ENCODE data around the gene ANO10. TPM values are rescaled to one million over a fixed set of nuclear protein-coding genes. Genes with fewer than 3 reads are reported as not detected.
A peak's percentile ranks its signal among the peaks of the same experiment; 100 is the strongest.
"Not testable (repeated sequence)": the region's sequence is repeated elsewhere in the genome, so short reads cannot be mapped to it uniquely, and the experiment has no call there.

The ANO10 gene
- total RNA-seq, 1 experiment from 2014 or later, result 9.7 TPM

DNA sequence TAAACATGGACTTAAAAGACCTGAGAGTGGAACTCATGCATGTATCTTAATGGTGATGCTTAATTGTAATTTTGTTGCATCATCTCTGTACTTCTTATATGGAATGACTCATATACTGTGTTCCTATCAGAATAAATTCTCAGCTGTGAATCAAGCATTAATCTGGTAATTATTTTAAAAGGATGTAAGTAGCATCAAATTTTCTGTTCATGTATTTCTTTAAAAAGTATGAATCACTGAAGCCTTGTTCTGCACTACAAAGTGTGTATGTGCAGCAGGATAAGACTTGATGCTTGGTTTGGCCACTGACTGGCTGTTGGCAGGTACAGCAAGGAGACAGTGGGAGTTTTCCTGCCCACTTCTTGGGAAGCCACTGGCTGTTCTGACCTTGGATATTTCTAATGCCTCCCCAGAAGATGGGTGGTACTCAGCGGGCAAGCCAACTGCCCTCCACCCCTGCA is 123.9 kb downstream of the ANO10 start:
- BruUV-seq (replicated peaks), result no TSS peak
- peak; percentile 4 for DNase-seq (ENCODE audit: low spot score)
- POLR2A ChIA-PET (ENCODE audit: low non-redundant PET), result no interaction called here

GRCh38 chr3:43497422-43497821 is 124.4 kb downstream of the ANO10 start:
- Histone ChIP-seq H3K9me3 (ENCODE audit: low read depth, low read length, poor library complexity, severe bottlenecking) (no peaks in the 10 kb centered on the region), H3K27ac (ENCODE audit: low read depth, low read length, poor library complexity, severe bottlenecking) (no peak overlapping the region), H3K36me3 (ENCODE audit: insufficient read depth, low read length, poor library complexity, severe bottlenecking) (no peaks in the 10 kb centered on the region), H3K4me1 (ENCODE audit: insufficient read depth, low read length, poor library complexity, severe bottlenecking) (peaks cover 8% of the 10 kb centered on the region), H3K27me3 (replicated peaks; ENCODE audit: insufficient read depth, low read depth, low read length, poor library complexity) (no peaks in the 10 kb centered on the region), H3K4me3 (ENCODE audit: low read depth, low read length, poor library complexity, severe bottlenecking) (no peak overlapping the region)
- no peak for DNase-seq (ENCODE audit: low spot score)
- intact Hi-C loops (cut with micrococcal nuclease; ENCODE audit: unreplicated experiment), result no loop called here
- POLR2A ChIA-PET (ENCODE audit: low non-redundant PET), result no interaction called here
- CTCF ChIA-PET, result no interaction called here
- TF ChIP-seq CTCF (conservative IDR thresholded peaks at IDR 0.05; ENCODE audit: low read depth, low read length), result no peak
- no TSS peak for BruUV-seq (replicated peaks)

More for the DNA sequence above, 123.9 kb downstream of the ANO10 start:
- CTCF ChIA-PET, result no interaction called here
- Histone ChIP-seq H3K4me1 (ENCODE audit: insufficient read depth, low read length, poor library complexity, severe bottlenecking) (peaks cover 8% of the 10 kb centered on the region), H3K36me3 (ENCODE audit: insufficient read depth, low read length, poor library complexity, severe bottlenecking) (no peaks in the 10 kb centered on the region), H3K4me3 (ENCODE audit: low read depth, low read length, poor library complexity, severe bottlenecking) (no peak overlapping the region), H3K27me3 (replicated peaks; ENCODE audit: insufficient read depth, low read depth, low read length, poor library complexity) (no peaks in the 10 kb centered on the region), H3K27ac (ENCODE audit: low read depth, low read length, poor library complexity, severe bottlenecking) (no peak overlapping the region), H3K9me3 (ENCODE audit: low read depth, low read length, poor library complexity, severe bottlenecking) (no peaks in the 10 kb centered on the region)
- intact Hi-C loops (cut with micrococcal nuclease; ENCODE audit: unreplicated experiment), result no loop called here
- TF ChIP-seq EZH2 (IDR thresholded peaks at IDR 0.05; ENCODE audit: borderline replicate concordance, low read depth, low read length, poor library complexity, severe bottlenecking), result no peak
- TF ChIP-seq CTCF (conservative IDR thresholded peaks at IDR 0.05; ENCODE audit: low read depth, low read length), result no peak

- peak; percentile 52 for DNase-seq (ENCODE audit: low spot score)
- Histone ChIP-seq H3K27me3 (replicated peaks; ENCODE audit: insufficient read depth, low read depth, low read length, poor library complexity) (no peaks in the 10 kb centered on the region), H3K36me3 (ENCODE audit: insufficient read depth, low read length, poor library complexity, severe bottlenecking) (no peaks in the 10 kb centered on the region), H3K4me1 (ENCODE audit: insufficient read depth, low read length, poor library complexity, severe bottlenecking) (peaks cover 8% of the 10 kb centered on the region), H3K4me3 (ENCODE audit: low read depth, low read length, poor library complexity, severe bottlenecking) (no peak overlapping the region), H3K27ac (ENCODE audit: low read depth, low read length, poor library complexity, severe bottlenecking) (no peak overlapping the region), H3K9me3 (ENCODE audit: low read depth, low read length, poor library complexity, severe bottlenecking) (no peaks in the 10 kb centered on the region)
- ChIA-PET POLR2A (ENCODE audit: low non-redundant PET) (no interaction called here), CTCF (no interaction called here)
- TF ChIP-seq CTCF (conservative IDR thresholded peaks at IDR 0.05; ENCODE audit: low read depth, low read length) (no peak), EZH2 (IDR thresholded peaks at IDR 0.05; ENCODE audit: borderline replicate concordance, low read depth, low read length, poor library complexity, severe bottlenecking) (no peak)
- BruUV-seq (replicated peaks), result no TSS peak
- intact Hi-C loops (cut with micrococcal nuclease; ENCODE audit: unreplicated experiment), result no loop called here
Observed at GRCh38 chr3:43496740-43497375, 125.0 kb downstream of the ANO10 start.

DNA sequence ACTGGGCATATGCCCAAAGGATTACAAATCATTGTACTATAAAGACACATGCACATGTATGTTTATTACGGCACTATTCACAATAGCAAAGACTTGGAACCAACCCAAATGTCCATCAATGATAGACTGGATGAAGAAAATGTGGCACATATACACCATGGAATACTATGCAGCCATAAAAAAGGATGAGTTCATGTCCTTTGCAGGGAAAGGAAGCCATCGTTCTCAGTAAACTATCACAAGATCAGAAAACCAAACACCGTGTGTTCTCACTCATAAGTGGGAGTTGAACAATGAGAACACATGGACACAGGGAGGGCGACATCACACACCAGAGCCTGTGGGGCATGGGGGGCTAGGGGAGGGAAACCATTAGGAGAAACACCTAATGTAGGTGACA is 128.9 kb downstream of the ANO10 start:
- H3K36me3 ChIP-seq (ENCODE audit: insufficient read depth, low read length, poor library complexity, severe bottlenecking); CTCF ChIA-PET; H3K9me3 ChIP-seq (ENCODE audit: low read depth, low read length, poor library complexity, severe bottlenecking); POLR2A ChIA-PET (ENCODE audit: low non-redundant PET); DNase-seq (ENCODE audit: low spot score); BruUV-seq (replicated peaks); H3K27ac ChIP-seq (ENCODE audit: low read depth, low read length, poor library complexity, severe bottlenecking); intact Hi-C loops (cut with micrococcal nuclease; ENCODE audit: unreplicated experiment); H3K4me1 ChIP-seq (ENCODE audit: insufficient read depth, low read length, poor library complexity, severe bottlenecking); H3K27me3 ChIP-seq (replicated peaks; ENCODE audit: insufficient read depth, low read depth, low read length, poor library complexity); H3K4me3 ChIP-seq (ENCODE audit: low read depth, low read length, poor library complexity, severe bottlenecking): not testable (repeated sequence)

GRCh38 chr3:43491807-43492206 is 130.0 kb downstream of the ANO10 start:
- H3K4me1 ChIP-seq (ENCODE audit: insufficient read depth, low read length, poor library complexity, severe bottlenecking); H3K4me3 ChIP-seq (ENCODE audit: low read depth, low read length, poor library complexity, severe bottlenecking); POLR2A ChIA-PET (ENCODE audit: low non-redundant PET); H3K27ac ChIP-seq (ENCODE audit: low read depth, low read length, poor library complexity, severe bottlenecking); H3K27me3 ChIP-seq (replicated peaks; ENCODE audit: insufficient read depth, low read depth, low read length, poor library complexity); DNase-seq (ENCODE audit: low spot score); BruUV-seq (replicated peaks); H3K36me3 ChIP-seq (ENCODE audit: insufficient read depth, low read length, poor library complexity, severe bottlenecking); H3K9me3 ChIP-seq (ENCODE audit: low read depth, low read length, poor library complexity, severe bottlenecking); intact Hi-C loops (cut with micrococcal nuclease; ENCODE audit: unreplicated experiment); CTCF ChIA-PET: not testable (repeated sequence)
